ENCODE results near the gene ZNF550. TPM values are rescaled to one million over a fixed set of nuclear protein-coding genes. Genes with fewer than 3 reads are reported as not detected.
A peak's percentile ranks its signal among the peaks of the same experiment; 100 is the strongest.

Gene ZNF550
- total RNA-seq, 1 experiment from 2014 or later = 13.5 TPM

DNA sequence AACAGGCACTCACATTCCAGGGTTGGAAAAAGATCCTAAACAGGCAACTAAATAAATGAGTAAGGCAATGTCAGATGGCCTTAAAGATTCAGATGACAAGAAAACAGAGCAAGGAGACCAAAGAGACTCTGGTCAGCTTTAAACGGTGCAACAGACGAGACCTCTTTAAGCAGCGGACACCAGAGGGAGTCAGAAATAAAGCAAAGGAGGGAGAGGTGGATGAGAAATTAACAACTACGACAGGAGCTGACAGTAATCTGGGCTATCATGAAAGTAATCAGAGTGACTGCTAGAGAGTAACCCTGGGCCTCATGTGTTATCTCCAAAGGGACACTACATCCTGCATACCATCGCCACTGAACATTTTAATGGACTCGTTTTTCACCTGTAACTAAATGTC, 1.1 kb downstream of the ZNF550 start:
- Histone ChIP-seq H2BK12ac (ENCODE audit: insufficient read length, low read depth, low read length) (no peak overlapping the region), H3K23ac (ENCODE audit: insufficient read length, low read depth, low read length) (no peak overlapping the region), H2BK15ac (ENCODE audit: low read depth, low read length) (no peak overlapping the region), H2BK5ac (ENCODE audit: insufficient read length, low read length) (no peak overlapping the region), H3K79me2 (ENCODE audit: insufficient read depth, low read length) (peaks cover 6% of the 10 kb centered on the region), H2AK5ac (ENCODE audit: insufficient read length, low read length) (no peak overlapping the region), H4K8ac (replicated peaks; ENCODE audit: insufficient read length, low read depth, low read length) (no peak overlapping the region), H2AFZ (ENCODE audit: low read length) (no peak overlapping the region), H3K23me2 (ENCODE audit: insufficient read length, low read depth, low read length, poor library complexity, severe bottlenecking) (peaks cover 5% of the 10 kb centered on the region), H3K4me2 (ENCODE audit: insufficient read depth, insufficient read length, low read length) (peak overlapping the region; percentile 87), H3T11ph (ENCODE audit: low read length) (no peak overlapping the region), H3K79me1 (ENCODE audit: insufficient read depth, low read depth, low read length, poor library complexity, severe bottlenecking) (no peaks in the 10 kb centered on the region), H2BK20ac (ENCODE audit: low read depth, low read length, poor library complexity, severe bottlenecking) (no peak overlapping the region), H4K20me1 (ENCODE audit: control insufficient read depth, insufficient read depth, insufficient read length) (no peaks in the 10 kb centered on the region), H3K4ac (ENCODE audit: low read depth, low read length) (no peak overlapping the region), H3K9me3 (ENCODE audit: control insufficient read depth, low read depth, low read length) (peaks cover 5% of the 10 kb centered on the region), H3K4me1 (ENCODE audit: insufficient read depth, low read length) (no peaks in the 10 kb centered on the region), H3K18ac (ENCODE audit: insufficient read length, low read depth, low read length) (no peak overlapping the region), H3K27me3 (ENCODE audit: insufficient read depth, low read length) (no peaks in the 10 kb centered on the region), H2BK120ac (ENCODE audit: low read depth, low read length, poor library complexity, severe bottlenecking) (no peak overlapping the region), H3K9ac (ENCODE audit: extremely low read depth, insufficient read length, low read length) (peak overlapping the region; percentile 82), H3K27ac (ENCODE audit: insufficient read length, low read depth, low read length) (no peak overlapping the region), H4K5ac (ENCODE audit: insufficient read length, low read depth, low read length) (no peak overlapping the region), H3K56ac (ENCODE audit: insufficient read length, low read depth, low read length) (no peak overlapping the region), H4K91ac (ENCODE audit: insufficient read length, low read depth, low read length) (no peak overlapping the region), H3K14ac (ENCODE audit: insufficient read depth, low read length) (no peak overlapping the region)
- WGBS (ENCODE audit: extremely low coverage, insufficient read length, low lambda C conversion rate) = no CpG with 5 or more reads among the region's 6 CpGs
- H3K27ac Mint-ChIP-seq = no peak overlapping the region
- H3K4me3 Mint-ChIP-seq = peak overlapping the region; percentile 89 to 98
- H3K4me1 Mint-ChIP-seq = peaks cover 10 to 12% of the 10 kb centered on the region in 2 experiments
- no peak for DNase-seq
- peaks cover 38 to 43% of the 10 kb centered on the region in 2 experiments for H3K9me3 Mint-ChIP-seq
- TF ChIP-seq CTCF (conservative IDR thresholded peaks at IDR 0.05) = no peak; the same call in 2 of the 3 replicates
- H3K27me3 Mint-ChIP-seq (ENCODE audit: low read depth) = peaks cover 7% of the 10 kb centered on the region; the same call in 1 of the 2 replicates
- peaks cover 44 to 61% (median 47%) of the 10 kb centered on the region in 3 experiments for H3K36me3 Mint-ChIP-seq (ENCODE audit: insufficient read depth in 1 of 3, low read depth in 3 of 3)

All from H9 (cell line).